Type B pancreatic cell (in vitro differentiated cells): ENCODE results near the gene MPHOSPH8. TPM values are rescaled to one million over a fixed set of nuclear protein-coding genes. Genes with fewer than 3 reads are reported as not detected.
"Not testable (repeated sequence)": the region's sequence is repeated elsewhere in the genome, so short reads cannot be mapped to it uniquely, and the experiment has no call there.

Source experiments
- DNase-seq: peaks from one replicate; pipeline ENCODE4 v3.0.0; 2021; ENCODE audit warnings: mixed read lengths; ENCODE audit not compliant: unreplicated experiment; ENCODE audit errors: extremely low spot score
- H3K27ac Mint-ChIP-seq: 2 replicates; pipeline ENCODE4 v1.8.0; 2021; ENCODE audit warnings: mild to moderate bottlenecking, mixed read lengths
- H3K27me3 Mint-ChIP-seq: 2 replicates; pipeline ENCODE4 v1.8.0; 2021; ENCODE audit warnings: mixed read lengths
- H3K36me3 Mint-ChIP-seq: 2 replicates; pipeline ENCODE4 v1.8.0; 2021; ENCODE audit warnings: mixed read lengths
- H3K4me1 Mint-ChIP-seq: one replicate; pipeline ENCODE4 v1.8.0; 2021; ENCODE audit warnings: mixed read lengths; ENCODE audit not compliant: unreplicated experiment
- H3K4me3 Mint-ChIP-seq: 2 replicates; pipeline ENCODE4 v1.8.0; 2021; ENCODE audit warnings: mild to moderate bottlenecking, mixed read lengths
- H3K9me3 Mint-ChIP-seq: 2 replicates; pipeline ENCODE4 v1.8.0; 2021; ENCODE audit warnings: mixed read lengths
- CTCF ChIP-seq: fragments of 200-600 bp; sonication (generic); conservative IDR thresholded peaks from 2 replicates; pipeline ENCODE4 v1.5.0; 2021; ENCODE audit warnings: antibody characterized with exemption, mild to moderate bottlenecking
- total RNA-seq: library from RNA; stranded (reverse); gene quantifications from 2 replicates; pipeline ENCODE4 v1.2.1, GENCODE V29; 2021; ENCODE audit warnings: low replicate concordance

MPHOSPH8 gene
- total RNA-seq, 1 donor from 2014 or later, result 30.5 TPM

DNA sequence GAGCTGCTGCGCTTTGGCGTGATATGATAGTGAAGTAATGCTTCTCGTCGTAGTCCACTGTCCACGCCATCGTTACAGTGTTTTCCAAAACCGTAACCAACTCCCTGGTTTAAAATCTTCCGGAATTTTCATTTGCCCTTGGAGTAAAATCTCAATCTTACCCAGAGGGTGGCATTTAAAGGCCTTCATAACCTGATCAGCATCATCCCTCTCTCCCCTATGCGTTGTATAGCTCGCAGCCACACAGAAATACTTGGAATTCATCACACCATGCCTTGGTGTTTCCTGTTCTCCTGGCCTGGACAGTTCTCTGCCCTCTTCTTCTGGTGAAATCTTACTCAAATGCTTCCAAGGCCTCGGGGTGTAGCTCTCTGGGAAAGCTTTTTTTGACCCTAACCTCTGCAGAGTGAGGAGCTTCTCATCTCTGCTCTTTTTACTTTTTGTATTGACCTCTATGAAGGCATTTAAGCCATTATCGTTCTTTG lies 839 bp downstream of the MPHOSPH8 start:
- H3K27ac Mint-ChIP-seq, result peak overlapping the region; percentile 99

GRCh38 chr13:19635926-19636325 lies 2.5 kb downstream of the MPHOSPH8 start:
- not testable (repeated sequence) for H3K36me3 Mint-ChIP-seq, DNase-seq, H3K4me1 Mint-ChIP-seq, H3K9me3 Mint-ChIP-seq, H3K27me3 Mint-ChIP-seq
- Mint-ChIP-seq H3K27ac (peak overlapping the region; percentile 18), H3K4me3 (peak overlapping the region; percentile 60)

More for the DNA sequence above, 839 bp downstream of the MPHOSPH8 start:
- Mint-ChIP-seq H3K36me3 (peaks cover 13% of the 10 kb centered on the region), H3K4me1 (peaks cover 9% of the 10 kb centered on the region), H3K27me3 (no peaks in the 10 kb centered on the region), H3K4me3 (peak overlapping the region; percentile 100), H3K9me3 (peaks cover 4% of the 10 kb centered on the region)
- DNase-seq, result no peak
- TF ChIP-seq CTCF, result no peak

DNA sequence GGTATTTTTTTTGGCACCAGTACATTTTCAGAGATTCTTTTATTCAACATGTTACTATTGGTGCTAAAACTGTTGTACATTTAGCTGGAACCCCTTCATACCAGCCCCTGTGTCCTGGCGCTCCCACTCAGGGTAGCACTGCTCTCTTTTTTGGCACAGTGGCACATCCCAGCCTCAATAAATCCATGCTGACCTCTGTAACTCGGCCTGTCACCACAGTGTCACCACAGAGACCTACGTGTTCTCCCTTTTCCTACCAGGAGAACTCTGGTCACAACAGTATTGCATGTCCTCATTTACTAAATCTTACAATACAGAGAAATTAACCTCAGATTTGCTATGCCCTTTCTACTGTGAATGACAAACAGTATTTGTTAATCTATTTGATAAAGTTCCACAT lies 10.2 kb downstream of the MPHOSPH8 start:
- no peaks in the 10 kb centered on the region for H3K27me3 Mint-ChIP-seq
- H3K36me3 Mint-ChIP-seq, result peaks cover 31% of the 10 kb centered on the region
- DNase-seq, result no peak
- no peaks in the 10 kb centered on the region for H3K9me3 Mint-ChIP-seq
- H3K4me1 Mint-ChIP-seq, result no peaks in the 10 kb centered on the region
- no peak overlapping the region for H3K4me3 Mint-ChIP-seq
- no peak for TF ChIP-seq CTCF
- no peak overlapping the region for H3K27ac Mint-ChIP-seq

GRCh38 chr13:19645000-19645399 lies 11.5 kb downstream of the MPHOSPH8 start:
- Mint-ChIP-seq H3K27ac (no peak overlapping the region), H3K27me3 (no peaks in the 10 kb centered on the region), H3K4me1 (no peaks in the 10 kb centered on the region), H3K4me3 (no peak overlapping the region), H3K9me3 (no peaks in the 10 kb centered on the region), H3K36me3 (peaks cover 31% of the 10 kb centered on the region)
- no peak for DNase-seq
- TF ChIP-seq CTCF, result no peak

DNA sequence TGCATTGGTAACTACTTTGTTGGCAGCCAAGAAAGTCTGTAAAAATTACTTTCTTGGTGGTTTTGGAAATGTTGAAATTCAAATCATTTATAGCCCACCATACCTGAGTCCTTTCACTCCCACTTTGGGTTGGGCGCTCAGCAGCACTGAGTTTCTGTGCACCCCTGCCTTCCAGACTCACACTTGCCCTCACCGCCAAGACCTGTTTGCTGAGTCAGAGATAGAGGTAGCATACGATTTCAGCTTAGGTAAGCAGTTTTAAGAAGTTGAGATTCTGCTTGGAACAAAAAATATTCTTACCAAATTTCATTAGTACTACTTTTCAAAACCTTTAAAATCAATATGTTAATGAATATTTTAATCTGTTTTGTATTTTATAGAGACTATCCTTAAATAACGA lies 12.6 kb downstream of the MPHOSPH8 start:
- H3K27me3 Mint-ChIP-seq, result no peaks in the 10 kb centered on the region
- no peaks in the 10 kb centered on the region for H3K9me3 Mint-ChIP-seq
- no peak for DNase-seq
- no peak overlapping the region for H3K4me3 Mint-ChIP-seq
- H3K36me3 Mint-ChIP-seq, result peaks cover 37% of the 10 kb centered on the region
- no peak for TF ChIP-seq CTCF
- H3K27ac Mint-ChIP-seq, result peak overlapping the region; percentile 59
- no peaks in the 10 kb centered on the region for H3K4me1 Mint-ChIP-seq

GRCh38 chr13:19650742-19651141 lies 17.3 kb downstream of the MPHOSPH8 start:
- no peak for DNase-seq
- Mint-ChIP-seq H3K4me3 (no peak overlapping the region), H3K27me3 (no peaks in the 10 kb centered on the region), H3K36me3 (peaks cover 28% of the 10 kb centered on the region), H3K27ac (no peak overlapping the region), H3K9me3 (no peaks in the 10 kb centered on the region), H3K4me1 (no peaks in the 10 kb centered on the region)
- TF ChIP-seq CTCF, result no peak
